Measurements from ENCODE around the gene IFI16. TPM values are rescaled to one million over a fixed set of nuclear protein-coding genes. Genes with fewer than 3 reads are reported as not detected.

The IFI16 gene
- total RNA-seq, 1 donor: 202 TPM

DNA sequence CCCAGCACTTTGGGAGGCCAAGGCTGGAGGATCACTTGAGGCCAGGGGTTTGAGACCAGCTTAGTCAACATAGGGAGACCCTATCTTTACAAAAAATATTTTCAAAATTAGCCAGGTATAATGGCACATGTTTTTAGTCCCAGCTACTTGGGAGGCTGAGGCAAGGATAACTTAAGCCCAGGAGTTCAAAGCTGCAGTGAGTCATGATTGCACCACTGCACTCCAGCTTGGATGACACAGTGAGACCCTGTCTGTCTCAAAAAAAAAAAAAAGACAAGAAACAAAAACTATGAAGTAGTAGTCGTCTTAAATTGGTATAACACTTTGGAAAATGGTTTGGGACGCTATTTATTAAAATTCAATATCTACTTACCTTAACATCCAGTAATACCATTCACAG, 59.2 kb downstream of the IFI16 start:
- TF ChIP-seq, protein P1, sequence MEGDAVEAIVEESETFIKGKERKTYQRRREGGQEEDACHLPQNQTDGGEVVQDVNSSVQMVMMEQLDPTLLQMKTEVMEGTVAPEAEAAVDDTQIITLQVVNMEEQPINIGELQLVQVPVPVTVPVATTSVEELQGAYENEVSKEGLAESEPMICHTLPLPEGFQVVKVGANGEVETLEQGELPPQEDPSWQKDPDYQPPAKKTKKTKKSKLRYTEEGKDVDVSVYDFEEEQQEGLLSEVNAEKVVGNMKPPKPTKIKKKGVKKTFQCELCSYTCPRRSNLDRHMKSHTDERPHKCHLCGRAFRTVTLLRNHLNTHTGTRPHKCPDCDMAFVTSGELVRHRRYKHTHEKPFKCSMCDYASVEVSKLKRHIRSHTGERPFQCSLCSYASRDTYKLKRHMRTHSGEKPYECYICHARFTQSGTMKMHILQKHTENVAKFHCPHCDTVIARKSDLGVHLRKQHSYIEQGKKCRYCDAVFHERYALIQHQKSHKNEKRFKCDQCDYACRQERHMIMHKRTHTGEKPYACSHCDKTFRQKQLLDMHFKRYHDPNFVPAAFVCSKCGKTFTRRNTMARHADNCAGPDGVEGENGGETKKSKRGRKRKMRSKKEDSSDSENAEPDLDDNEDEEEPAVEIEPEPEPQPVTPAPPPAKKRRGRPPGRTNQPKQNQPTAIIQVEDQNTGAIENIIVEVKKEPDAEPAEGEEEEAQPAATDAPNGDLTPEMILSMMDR (IDR thresholded peaks at IDR 0.05; ENCODE audit: insufficient read depth, low read length): no peak
- peak; percentile 54 for DNase-seq (ENCODE audit: low read depth)
- H3K4me3 ChIP-seq (ENCODE audit: low read depth, low read length): no peak overlapping the region

DNA sequence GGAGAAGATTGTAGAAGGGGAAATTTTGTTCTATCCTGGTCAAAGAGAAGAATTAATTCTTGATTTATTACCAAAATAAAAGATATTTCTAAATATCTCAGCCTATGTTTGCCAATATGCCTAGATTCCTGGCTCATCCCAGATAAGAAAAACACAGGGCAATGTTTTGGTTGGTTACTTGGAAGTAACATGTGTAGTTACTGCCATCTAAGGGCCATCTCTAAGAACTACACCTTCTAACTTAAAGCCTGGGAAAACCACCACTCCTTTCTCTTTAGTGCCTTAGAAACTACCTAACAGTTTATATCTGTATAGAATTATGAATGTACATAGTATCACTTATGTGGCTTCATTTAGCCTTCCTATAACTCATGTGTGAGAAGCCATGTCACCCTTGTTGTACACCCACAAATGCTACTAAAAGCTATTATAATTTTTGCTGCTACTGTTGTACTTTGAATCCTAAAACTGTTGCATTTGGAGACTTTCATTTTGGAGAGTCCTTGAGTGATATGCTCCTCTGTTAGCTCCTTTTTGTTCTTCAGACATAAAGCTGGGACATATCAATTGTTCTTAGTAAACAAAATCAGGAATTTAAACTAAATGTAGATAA, 62.4 kb downstream of the IFI16 start:
- DNase-seq (ENCODE audit: low read depth): peak; percentile 88
- no peak overlapping the region for H3K4me3 ChIP-seq (ENCODE audit: low read depth, low read length)
- TF ChIP-seq, protein P1 (IDR thresholded peaks at IDR 0.05; ENCODE audit: insufficient read depth, low read length): peak; percentile 72

DNA sequence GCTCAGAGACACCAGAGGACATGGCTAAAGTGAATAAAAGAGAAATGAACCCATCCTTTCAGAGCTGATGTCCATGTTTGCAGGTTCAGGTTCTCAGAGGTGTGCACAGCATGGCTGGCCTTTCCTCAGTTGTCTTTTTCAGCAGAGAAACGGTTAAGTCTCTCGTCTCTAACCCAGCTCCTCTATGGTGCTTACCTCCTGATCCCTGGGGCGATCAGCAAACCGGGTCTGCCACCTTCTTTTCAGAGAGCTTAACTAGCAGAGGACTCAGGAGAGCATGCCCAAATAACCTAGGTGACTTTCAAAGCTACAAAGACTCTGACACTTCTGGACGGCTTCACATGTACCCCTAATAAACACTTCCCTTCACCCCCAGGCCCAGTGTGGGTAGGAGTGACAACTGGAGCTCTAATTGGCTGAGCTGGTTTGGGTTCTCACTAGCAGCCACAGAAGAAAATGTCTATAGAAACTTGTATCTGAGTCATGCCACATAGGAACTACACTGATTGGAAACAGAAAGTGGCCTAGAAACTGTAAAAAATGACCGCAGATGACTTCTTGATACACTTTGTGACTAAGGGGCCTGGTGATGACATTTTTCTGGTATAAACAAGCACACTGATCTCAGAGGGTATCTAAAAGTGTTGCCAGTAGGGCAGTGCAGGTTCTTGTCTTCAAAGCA, 66.9 kb downstream of the IFI16 start, which contains the start of gene AIM2:
Gene AIM2 (minus strand): TSS at position 329 of the 682 bp plus-strand sequence. CDS start 3,267 bp downstream, outside the sequence.
- TF ChIP-seq, protein P1 (IDR thresholded peaks at IDR 0.05; ENCODE audit: insufficient read depth, low read length): no peak
- no peak for DNase-seq (ENCODE audit: low read depth)
- no peak within 1 kb of the TSS for H3K4me3 ChIP-seq (ENCODE audit: low read depth, low read length)

DNA sequence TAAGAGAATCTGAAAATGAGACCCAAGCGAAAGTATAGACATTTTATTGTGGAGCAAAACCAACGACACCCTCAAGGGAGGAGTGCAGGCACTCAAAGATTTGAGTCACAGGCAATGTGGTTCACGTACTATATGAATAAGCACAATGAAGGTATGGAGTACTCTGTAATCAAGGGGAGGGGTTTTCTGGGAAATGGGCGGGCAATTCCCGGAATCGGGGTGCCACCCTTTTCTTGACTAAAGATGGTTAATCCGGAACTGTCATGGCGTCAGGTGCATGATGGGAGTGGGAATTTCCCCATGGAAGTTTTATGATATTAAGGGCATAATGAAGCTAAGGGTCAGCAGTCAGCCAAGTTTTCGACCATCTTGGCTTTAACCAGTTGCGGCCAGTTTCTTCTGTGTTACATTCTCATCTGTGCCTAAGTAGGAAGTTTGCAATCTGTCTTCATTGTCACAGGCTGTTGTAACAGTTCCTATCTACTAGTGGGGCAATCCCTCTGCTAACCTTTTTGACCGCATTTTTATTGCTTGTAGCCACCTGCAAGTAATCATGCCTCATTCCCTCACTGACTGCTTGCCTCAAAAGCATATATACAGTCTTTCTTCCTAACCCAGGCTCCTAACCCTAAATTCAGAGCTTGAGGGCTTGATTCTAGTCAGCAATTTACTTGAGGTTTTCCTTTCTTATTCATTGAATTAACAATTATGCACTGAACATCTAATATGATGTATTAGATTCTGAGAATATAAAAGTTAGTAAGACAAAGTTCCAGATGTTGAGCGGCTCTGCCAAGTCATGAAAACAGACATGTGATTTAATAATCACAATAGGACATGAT, 67.6 kb downstream of the IFI16 start:
- peak; percentile 47 for DNase-seq (ENCODE audit: low read depth)
- no peak overlapping the region for H3K4me3 ChIP-seq (ENCODE audit: low read depth, low read length)
- TF ChIP-seq, protein P1 (IDR thresholded peaks at IDR 0.05; ENCODE audit: insufficient read depth, low read length): no peak

DNA sequence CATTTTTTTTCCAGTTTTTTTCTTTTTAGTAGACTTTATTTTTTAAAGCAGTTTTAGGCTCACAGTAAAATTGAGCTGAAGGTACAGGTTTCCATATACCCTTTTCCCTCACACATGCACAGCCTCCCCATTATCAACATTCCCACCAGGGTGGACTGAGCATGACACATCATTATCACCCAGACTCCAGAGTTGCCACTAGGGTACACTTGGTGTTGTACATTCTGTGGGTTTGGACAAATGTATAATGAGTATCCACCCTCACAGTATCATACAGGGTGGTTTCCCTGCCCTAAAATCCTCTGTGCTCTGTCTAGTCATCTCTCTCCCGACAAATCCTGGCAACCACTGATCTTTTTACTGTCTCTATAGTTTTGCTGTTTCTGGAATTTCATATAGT, 69.8 kb downstream of the IFI16 start:
- no peak overlapping the region for H3K4me3 ChIP-seq (ENCODE audit: low read depth, low read length)
- TF ChIP-seq, protein P1 (IDR thresholded peaks at IDR 0.05; ENCODE audit: insufficient read depth, low read length): no peak
- no peak for DNase-seq (ENCODE audit: low read depth)

DNA sequence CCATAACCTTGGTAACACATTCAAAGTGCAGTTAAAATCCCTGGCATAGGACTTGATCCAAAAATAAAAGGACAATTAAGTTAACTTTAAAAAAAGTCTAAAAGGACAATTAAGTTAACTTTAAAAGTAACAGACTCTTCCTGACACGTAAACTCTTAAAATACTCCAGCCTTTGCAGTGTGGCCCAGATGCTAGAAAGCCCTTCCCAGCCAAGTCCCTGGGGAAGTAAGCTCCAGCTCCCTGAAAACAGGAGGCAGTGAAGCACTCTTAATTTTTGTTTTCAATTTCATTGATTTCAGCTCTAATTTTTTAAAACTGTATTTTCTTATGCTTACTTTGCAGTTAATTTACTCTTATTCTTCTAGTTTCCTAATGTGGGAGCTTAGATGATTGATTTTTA, 71.9 kb downstream of the IFI16 start:
- H3K4me3 ChIP-seq (ENCODE audit: low read depth, low read length): no peak overlapping the region
- TF ChIP-seq, protein P1 (IDR thresholded peaks at IDR 0.05; ENCODE audit: insufficient read depth, low read length): no peak
- peak; percentile 22 for DNase-seq (ENCODE audit: low read depth)

All from fibroblast of the aortic adventitia (primary cell).